K562 (cell line): Measurements from ENCODE around the gene ZNF106. TPM values are rescaled to one million over a fixed set of nuclear protein-coding genes. Genes with fewer than 3 reads are reported as not detected.

Experiments
- ATAC-seq: fragments of 200-7000 bp; cut with Tn5 transposase; 3 replicates; pipeline ENCODE4 v1.9.1; 2020; ENCODE audit warnings: moderate library complexity
- BruUV-seq: library from RNA; stranded (reverse); fragments of 400-500 nt; replicated peaks from 2 replicates; lab custom pipeline; 2021; lab: Mats Ljungman, UMichigan
- CTCF ChIA-PET: fragments of 300-600 bp; formaldehyde crosslinking; extraction: SDS; loops from one replicate; lab custom pipeline; 2021; ENCODE audit warnings: low intra/inter-chr PET ratio; lab: Yijun Ruan, JAX
- POLR2A ChIA-PET: fragments of 300-600, 350-650 bp; sonication (Branson Sonifier 250); formaldehyde crosslinking; extraction: SDS; loops from one replicate; lab custom pipeline; 2021; ENCODE audit warnings: antibody characterized with exemption, inconsistent platforms; lab: Yijun Ruan, JAX
- DNase-seq, 4 experiments: peaks; one replicate each; pipeline versions ENCODE4 v3.0.0 to v3.0.0-alpha.2; 2011 to 2018; ENCODE audit warnings: low spot score in 3 of 4, mixed read lengths in 3 of 4; ENCODE audit errors: extremely low read depth in 1 of 4
- FAIRE-seq: peaks from 2 replicates; lab custom pipeline; 2011; peaks lifted over from hg19 to GRCh38; lab: Jason Lieb, UNC
- H2AFZ ChIP-seq: 2 replicates; pipeline ENCODE4 v1.6.0; 2011; ENCODE audit warnings: low read depth, low read length, control low read depth, inconsistent platforms
- H3K27ac ChIP-seq: fragments of 200-600 bp; 3 replicates; pipeline ENCODE4 v1.8.0; 2011; ENCODE audit warnings: low read depth, mild to moderate bottlenecking, control low read depth, inconsistent platforms, low read length, moderate library complexity, mixed read lengths; ENCODE audit errors: extremely low read depth
- H3K27me3 ChIP-seq, 2 experiments: fragments of 300-600 bp in 1 of 2; 2 replicates in 1 of 2; 3 replicates in 1 of 2; pipeline versions ENCODE4 v1.6.0 to v1.8.0; 2011; ENCODE audit warnings: inconsistent platforms in 2 of 2, low read length in 2 of 2, mild to moderate bottlenecking in 1 of 2, mixed read lengths in 1 of 2, moderate library complexity in 1 of 2; ENCODE audit not compliant: control insufficient read depth in 2 of 2, insufficient read depth in 2 of 2
- H3K36me3 ChIP-seq: fragments of 300-600 bp; 3 replicates; pipeline ENCODE4 v1.8.0; 2011; ENCODE audit warnings: mild to moderate bottlenecking, low read length, inconsistent platforms; ENCODE audit not compliant: control insufficient read depth, insufficient read depth
- H3K4me1 ChIP-seq, 2 experiments: fragments of 200-600 bp in 1 of 2; replicated peaks in 1 of 2; 2 replicates in 1 of 2; 3 replicates in 1 of 2; pipeline versions ENCODE4 v1.5.1 to v1.8.0; 2011; ENCODE audit warnings: inconsistent platforms in 2 of 2, low read length in 2 of 2, mild to moderate bottlenecking in 1 of 2, mixed read lengths in 1 of 2, moderate library complexity in 1 of 2; ENCODE audit not compliant: control insufficient read depth in 2 of 2, insufficient read depth in 2 of 2
- H3K4me2 ChIP-seq: 2 replicates; pipeline ENCODE4 v1.6.1; 2011; ENCODE audit warnings: low read length, control low read depth, inconsistent platforms, mixed read lengths; ENCODE audit not compliant: insufficient read depth
- H3K4me3 ChIP-seq: fragments of 200-600 bp; sonication (generic), shearing (Covaris generic); 2 replicates; pipeline ENCODE4 v1.5.1; 2016; ENCODE audit warnings: control low read depth, inconsistent platforms
- H3K79me2 ChIP-seq: fragments of 200-600 bp; 3 replicates; pipeline ENCODE4 v1.8.0; 2011; ENCODE audit warnings: low read length, inconsistent platforms; ENCODE audit not compliant: control insufficient read depth, insufficient read depth
- H3K9ac ChIP-seq, 2 experiments: 2 replicates each; pipeline versions ENCODE4 v1.6.0 to v1.6.1; 2011; ENCODE audit warnings: low read depth in 2 of 2, low read length in 2 of 2, control low read depth in 1 of 2, inconsistent platforms in 1 of 2, mild to moderate bottlenecking in 1 of 2, mixed read lengths in 1 of 2; ENCODE audit not compliant: insufficient read depth in 1 of 2
- H3K9me1 ChIP-seq: one replicate; pipeline ENCODE4 v1.6.0; 2011; ENCODE audit warnings: inconsistent platforms, mild to moderate bottlenecking, low read length, moderate library complexity; ENCODE audit not compliant: control insufficient read depth, insufficient read depth
- H3K9me3 ChIP-seq: replicated peaks from 2 replicates; pipeline ENCODE4 v1.5.1; 2011; ENCODE audit warnings: low read depth, low read length, inconsistent platforms; ENCODE audit not compliant: control insufficient read depth, insufficient read depth
- H4K20me1 ChIP-seq: replicated peaks from 2 replicates; pipeline ENCODE4 v1.6.1; 2011; ENCODE audit warnings: low read length, inconsistent platforms, mixed read lengths; ENCODE audit not compliant: control insufficient read depth, insufficient read depth
- C11orf30 ChIP-seq: fragments of 450-650 bp; IDR thresholded peaks from 2 replicates; pipeline ENCODE4 v1.6.1; 2016; ENCODE audit warnings: low read depth, mild to moderate bottlenecking
- HSF4 ChIP-seq: fragments of 250-450 bp; sonication (Bioruptor Pico); IDR thresholded peaks from 2 replicates; pipeline ENCODE4 v2.1.2; 2022; ENCODE audit warnings: mild to moderate bottlenecking, moderate library complexity, borderline replicate concordance
- JUNB ChIP-seq: fragments of 450-650 bp; formaldehyde crosslinking; conservative IDR thresholded peaks from 2 replicates; pipeline ENCODE4 v1.4.0; 2020; ENCODE audit warnings: mild to moderate bottlenecking
- POLR2AphosphoS2 ChIP-seq: IDR thresholded peaks from 2 replicates; pipeline ENCODE4 v1.6.1; 2012; ENCODE audit warnings: low read length, improper control_type of control experiment
- TSC22D4 ChIP-seq: fragments of 450-650 bp; IDR thresholded peaks from 2 replicates; pipeline ENCODE4 v1.6.1; 2016; ENCODE audit warnings: missing genetic modification characterization, missing biosample characterization, control low read depth
- ZNF696 ChIP-seq: fragments of 250-450 bp; sonication (Bioruptor Pico); conservative IDR thresholded peaks from 2 replicates; pipeline ENCODE4 v1.4.0; 2020; ENCODE audit warnings: mild to moderate bottlenecking, moderate library complexity
- WGBS: fragments of 100-300 bp; shearing (Covaris generic); methylation state at CpG from one replicate; pipeline ENCODE4 v1.1.6; 2016; ENCODE audit warnings: low coverage, mixed read lengths; ENCODE audit not compliant: insufficient coverage; ENCODE audit errors: missing lambda C conversion rate; 5-methylcytosine and 5-hydroxymethylcytosine counted together
- in situ Hi-C: fragments of 300-500 bp; cut with MboI; formaldehyde crosslinking; loops from 4 replicates; pipeline ENCODE4 v1.15.0; 2018; ENCODE audit warnings: inconsistent platforms, mixed read lengths
- intact Hi-C: fragments of 100-400 bp; cut with micrococcal nuclease; formaldehyde crosslinking; loops from 2 replicates; pipeline ENCODE4 v1.14.2; 2022
- polyA plus RNA-seq, 8 experiments: library from polyadenylated mRNA; depleted of rRNA in 4 of 8; stranded (reverse) in 5 of 8; unstranded in 3 of 8; fragments of >200 nt; fragmentation: Nextera tagmentation in 2 of 8; fragmentation: Illumina TruSeq in 1 of 8; extraction: Ambion mirVana in 2 of 8; extraction: Trizol in 1 of 8; gene quantifications; 2 replicates each; pipeline versions ENCODE4 v1.2.1 to v1.2.3, GENCODE V29; 2011 to 2014; ENCODE audit warnings: inconsistent platforms in 1 of 8, missing spikeins in 1 of 8
- total RNA-seq, 7 experiments: library from RNA; depleted of rRNA in 6 of 7; stranded (reverse); fragments of >200 nt in 6 of 7; fragmentation: Illumina TruSeq in 2 of 7; extraction: Trizol in 2 of 7; gene quantifications; 2 replicates each; pipeline versions ENCODE4 v1.2.1 to v1.2.3, GENCODE V29; 2011 to 2021; ENCODE audit warnings: low replicate concordance in 1 of 7
- TF ChIP-seq, protein P1 (sequence below): fragments of 250-450 bp; sonication (Bioruptor Pico); IDR thresholded peaks from 2 replicates; pipeline ENCODE4 v1.4.0; 2020
- TF ChIP-seq, protein P2 (sequence below): fragments of 250-450 bp; sonication (Bioruptor Pico); IDR thresholded peaks from 2 replicates; pipeline ENCODE4 v1.4.0; 2020; ENCODE audit warnings: mild to moderate bottlenecking, moderate library complexity
- TF ChIP-seq, protein P3 (sequence below), 2 experiments: IDR thresholded peaks; 2 replicates each; pipeline ENCODE4 v1.6.1; 2011; ENCODE audit warnings: borderline replicate concordance in 1 of 2, control low read depth in 1 of 2, low read depth in 1 of 2, low read length in 1 of 2, mild to moderate bottlenecking in 1 of 2, mixed read lengths in 1 of 2, moderate library complexity in 1 of 2; ENCODE audit not compliant: insufficient read depth in 1 of 2, insufficient read length in 1 of 2, poor library complexity in 1 of 2, severe bottlenecking in 1 of 2; ENCODE audit errors: extremely low read depth in 1 of 2
- TF ChIP-seq, protein P4 (sequence below): fragments of 250-450 bp; sonication (Bioruptor Pico); IDR thresholded peaks from 2 replicates; pipeline ENCODE4 v1.5.0; 2021

Gene ZNF106
- total and polyA plus RNA-seq, 9 of the 15 experiments (the other 6 are each of a cell fraction or from before 2014, with no cell fraction given): 14.4 to 55.3 (median 33.7) TPM

DNA sequence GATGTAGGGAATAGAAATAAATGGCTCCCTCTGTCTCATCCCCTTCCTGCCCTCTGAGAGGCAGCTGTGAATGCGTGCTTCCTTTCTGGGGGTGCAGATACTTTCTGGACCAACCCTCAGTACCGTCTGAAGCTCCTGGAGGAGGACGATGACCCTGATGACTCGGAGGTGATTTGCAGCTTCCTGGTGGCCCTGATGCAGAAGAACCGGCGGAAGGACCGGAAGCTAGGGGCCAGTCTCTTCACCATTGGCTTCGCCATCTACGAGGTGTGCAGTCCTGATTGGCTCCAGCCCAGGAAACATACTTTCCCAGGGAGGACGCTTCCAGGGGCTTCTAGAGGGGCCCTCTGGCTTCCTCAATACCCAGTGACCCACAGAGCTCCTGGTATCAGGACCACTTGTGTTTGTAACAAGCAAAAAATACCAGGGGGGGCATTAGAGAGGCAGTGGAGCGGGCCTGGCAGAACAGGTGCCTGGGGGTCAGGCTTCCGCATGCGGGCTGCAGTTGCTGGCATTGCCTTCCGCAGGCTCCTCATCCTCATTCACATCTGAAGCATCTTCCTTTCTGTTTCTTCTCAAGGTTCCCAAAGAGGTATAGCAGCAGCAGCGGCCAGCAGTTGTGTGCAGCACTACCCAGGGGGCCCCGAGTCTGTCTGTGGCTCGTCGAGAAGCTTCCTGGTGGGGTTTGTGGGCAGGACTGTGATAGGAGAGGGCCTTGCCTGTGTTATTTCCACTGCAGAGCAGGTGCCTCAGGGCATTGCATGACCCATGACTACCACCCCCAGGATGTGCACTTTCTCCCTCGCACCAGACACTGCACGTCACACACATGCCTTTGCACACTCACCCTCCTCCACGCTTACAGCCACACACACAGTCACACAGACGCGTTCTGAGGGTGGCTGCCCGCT, 89.1 kb downstream of the ZNF106 start (continued):
- TF ChIP-seq, protein P1, sequence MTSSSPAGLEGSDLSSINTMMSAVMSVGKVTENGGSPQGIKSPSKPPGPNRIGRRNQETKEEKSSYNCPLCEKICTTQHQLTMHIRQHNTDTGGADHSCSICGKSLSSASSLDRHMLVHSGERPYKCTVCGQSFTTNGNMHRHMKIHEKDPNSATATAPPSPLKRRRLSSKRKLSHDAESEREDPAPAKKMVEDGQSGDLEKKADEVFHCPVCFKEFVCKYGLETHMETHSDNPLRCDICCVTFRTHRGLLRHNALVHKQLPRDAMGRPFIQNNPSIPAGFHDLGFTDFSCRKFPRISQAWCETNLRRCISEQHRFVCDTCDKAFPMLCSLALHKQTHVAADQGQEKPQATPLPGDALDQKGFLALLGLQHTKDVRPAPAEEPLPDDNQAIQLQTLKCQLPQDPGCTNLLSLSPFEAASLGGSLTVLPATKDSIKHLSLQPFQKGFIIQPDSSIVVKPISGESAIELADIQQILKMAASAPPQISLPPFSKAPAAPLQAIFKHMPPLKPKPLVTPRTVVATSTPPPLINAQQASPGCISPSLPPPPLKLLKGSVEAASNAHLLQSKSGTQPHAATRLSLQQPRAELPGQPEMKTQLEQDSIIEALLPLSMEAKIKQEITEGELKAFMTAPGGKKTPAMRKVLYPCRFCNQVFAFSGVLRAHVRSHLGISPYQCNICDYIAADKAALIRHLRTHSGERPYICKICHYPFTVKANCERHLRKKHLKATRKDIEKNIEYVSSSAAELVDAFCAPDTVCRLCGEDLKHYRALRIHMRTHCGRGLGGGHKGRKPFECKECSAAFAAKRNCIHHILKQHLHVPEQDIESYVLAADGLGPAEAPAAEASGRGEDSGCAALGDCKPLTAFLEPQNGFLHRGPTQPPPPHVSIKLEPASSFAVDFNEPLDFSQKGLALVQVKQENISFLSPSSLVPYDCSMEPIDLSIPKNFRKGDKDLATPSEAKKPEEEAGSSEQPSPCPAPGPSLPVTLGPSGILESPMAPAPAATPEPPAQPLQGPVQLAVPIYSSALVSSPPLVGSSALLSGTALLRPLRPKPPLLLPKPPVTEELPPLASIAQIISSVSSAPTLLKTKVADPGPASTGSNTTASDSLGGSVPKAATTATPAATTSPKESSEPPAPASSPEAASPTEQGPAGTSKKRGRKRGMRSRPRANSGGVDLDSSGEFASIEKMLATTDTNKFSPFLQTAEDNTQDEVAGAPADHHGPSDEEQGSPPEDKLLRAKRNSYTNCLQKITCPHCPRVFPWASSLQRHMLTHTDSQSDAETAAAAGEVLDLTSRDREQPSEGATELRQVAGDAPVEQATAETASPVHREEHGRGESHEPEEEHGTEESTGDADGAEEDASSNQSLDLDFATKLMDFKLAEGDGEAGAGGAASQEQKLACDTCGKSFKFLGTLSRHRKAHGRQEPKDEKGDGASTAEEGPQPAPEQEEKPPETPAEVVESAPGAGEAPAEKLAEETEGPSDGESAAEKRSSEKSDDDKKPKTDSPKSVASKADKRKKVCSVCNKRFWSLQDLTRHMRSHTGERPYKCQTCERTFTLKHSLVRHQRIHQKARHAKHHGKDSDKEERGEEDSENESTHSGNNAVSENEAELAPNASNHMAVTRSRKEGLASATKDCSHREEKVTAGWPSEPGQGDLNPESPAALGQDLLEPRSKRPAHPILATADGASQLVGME: no peak
- no peak for TF ChIP-seq TSC22D4

DNA sequence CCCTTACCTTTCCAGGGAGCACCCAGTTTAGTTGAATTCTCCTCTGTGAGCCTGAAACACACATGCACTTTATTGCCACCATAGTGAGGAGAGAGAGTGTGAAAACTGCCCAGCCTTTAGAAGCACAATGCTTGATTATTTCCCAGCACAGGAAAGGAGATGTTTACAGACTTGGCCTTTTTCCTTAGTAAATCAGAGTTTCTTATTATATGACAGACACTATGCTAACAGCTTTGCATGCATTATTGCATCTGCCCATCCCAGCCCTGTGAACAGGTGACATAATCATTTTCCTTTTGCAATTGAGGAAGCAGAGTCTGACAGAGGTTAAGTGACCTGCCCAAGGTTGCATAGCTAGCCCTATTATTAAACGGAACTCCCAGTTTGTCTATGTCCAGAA, 95.1 kb downstream of the ZNF106 start:
- WGBS: 10% methylated on average over 1 of the region's 1 CpG
- Histone ChIP-seq H3K36me3 (no peaks in the 10 kb centered on the region), H2AFZ (no peak overlapping the region), H3K79me2 (no peaks in the 10 kb centered on the region), H3K9me3 (no peaks in the 10 kb centered on the region), H3K27ac (no peak overlapping the region), H3K4me3 (no peak overlapping the region), H3K4me1 (peaks cover 0 to 4% of the 10 kb centered on the region in 2 experiments; a peak in 1 of 5 replicates), H3K9ac (no peak overlapping the region), H3K9me1 (no peaks in the 10 kb centered on the region), H3K4me2 (no peak overlapping the region), H3K27me3 (peaks cover 2 to 17% of the 10 kb centered on the region in 2 experiments; a peak in 3 of 5 replicates), H4K20me1 (no peaks in the 10 kb centered on the region)
- intact Hi-C loops (no loop called here), in situ Hi-C loops (no loop called here)
- ATAC-seq (no peak), FAIRE-seq (no peak), DNase-seq (no peak)
- CTCF ChIA-PET: no interaction called here
- POLR2A ChIA-PET: no interaction called here
- BruUV-seq: no TSS peak
- TF ChIP-seq, protein P2, sequence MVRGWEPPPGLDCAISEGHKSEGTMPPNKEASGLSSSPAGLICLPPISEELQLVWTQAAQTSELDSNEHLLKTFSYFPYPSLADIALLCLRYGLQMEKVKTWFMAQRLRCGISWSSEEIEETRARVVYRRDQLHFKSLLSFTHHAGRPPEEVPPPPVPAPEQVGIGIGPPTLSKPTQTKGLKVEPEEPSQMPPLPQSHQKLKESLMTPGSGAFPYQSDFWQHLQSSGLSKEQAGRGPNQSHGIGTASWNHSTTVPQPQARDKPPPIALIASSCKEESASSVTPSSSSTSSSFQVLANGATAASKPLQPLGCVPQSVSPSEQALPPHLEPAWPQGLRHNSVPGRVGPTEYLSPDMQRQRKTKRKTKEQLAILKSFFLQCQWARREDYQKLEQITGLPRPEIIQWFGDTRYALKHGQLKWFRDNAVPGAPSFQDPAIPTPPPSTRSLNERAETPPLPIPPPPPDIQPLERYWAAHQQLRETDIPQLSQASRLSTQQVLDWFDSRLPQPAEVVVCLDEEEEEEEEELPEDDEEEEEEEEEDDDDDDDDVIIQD (CRISPR knock-in tag): no peak
- TF ChIP-seq, protein P3, sequence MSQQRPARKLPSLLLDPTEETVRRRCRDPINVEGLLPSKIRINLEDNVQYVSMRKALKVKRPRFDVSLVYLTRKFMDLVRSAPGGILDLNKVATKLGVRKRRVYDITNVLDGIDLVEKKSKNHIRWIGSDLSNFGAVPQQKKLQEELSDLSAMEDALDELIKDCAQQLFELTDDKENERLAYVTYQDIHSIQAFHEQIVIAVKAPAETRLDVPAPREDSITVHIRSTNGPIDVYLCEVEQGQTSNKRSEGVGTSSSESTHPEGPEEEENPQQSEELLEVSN (IDR thresholded peaks at IDR 0.05; ENCODE audit: borderline replicate concordance in 1 of 2, extremely low read depth in 1 of 2, insufficient read depth in 1 of 2, insufficient read length in 1 of 2, low read depth in 1 of 2, low read length in 1 of 2, poor library complexity in 1 of 2, severe bottlenecking in 1 of 2): no peak
- TF ChIP-seq POLR2AphosphoS2: no peak
- TF ChIP-seq, protein P4, sequence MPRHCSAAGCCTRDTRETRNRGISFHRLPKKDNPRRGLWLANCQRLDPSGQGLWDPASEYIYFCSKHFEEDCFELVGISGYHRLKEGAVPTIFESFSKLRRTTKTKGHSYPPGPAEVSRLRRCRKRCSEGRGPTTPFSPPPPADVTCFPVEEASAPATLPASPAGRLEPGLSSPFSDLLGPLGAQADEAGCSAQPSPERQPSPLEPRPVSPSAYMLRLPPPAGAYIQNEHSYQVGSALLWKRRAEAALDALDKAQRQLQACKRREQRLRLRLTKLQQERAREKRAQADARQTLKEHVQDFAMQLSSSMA (CRISPR knock-in tag): no peak
- no peak for TF ChIP-seq ZNF696 (CRISPR knock-in tag)
- TF ChIP-seq JUNB (CRISPR knock-in tag): no peak
- no peak for TF ChIP-seq HSF4 (CRISPR knock-in tag)
- TF ChIP-seq C11orf30: no peak
